ENCODE data around the gene STAB2. TPM values are rescaled to one million over a fixed set of nuclear protein-coding genes. Genes with fewer than 3 reads are reported as not detected.

STAB2 gene
- total RNA-seq, 4 donors from 2014 or later: 0.53 to 0.83 (median 0.69) TPM

- Histone ChIP-seq H3K27me3 (no peaks in the 10 kb centered on the region), H3K9me3 (no peaks in the 10 kb centered on the region), H3K4me1 (peaks cover 0 to 19% (median 3%) of the 10 kb centered on the region in 4 donors), H3K4me3 (no peak overlapping the region), H3K27ac (peak overlapping the region in 2 of 4 donors; percentile 28 to 66), H3K36me3 (no peaks in the 10 kb centered on the region)
- no peak for TF ChIP-seq CTCF (IDR thresholded peaks at IDR 0.05)
- peak in 1 of 2 donors; percentile 27 for TF ChIP-seq POLR2A (IDR thresholded peaks at IDR 0.05)
- no peak for DNase-seq
These were observed 67.7 kb downstream of the STAB2 start for GRCh38 chr12:103654816-103655215.

- DNase-seq: no peak
- H3K36me3 ChIP-seq: no peaks in the 10 kb centered on the region
- peaks cover 0 to 19% (median 3%) of the 10 kb centered on the region in 4 donors for H3K4me1 ChIP-seq
- TF ChIP-seq CTCF (IDR thresholded peaks at IDR 0.05) (no peak), POLR2A (IDR thresholded peaks at IDR 0.05) (no peak)
- H3K4me3 ChIP-seq: no peak overlapping the region
- no peak overlapping the region for H3K27ac ChIP-seq
- H3K9me3 ChIP-seq: no peaks in the 10 kb centered on the region
- no peaks in the 10 kb centered on the region for H3K27me3 ChIP-seq
These were observed 69.2 kb downstream of the STAB2 start for GRCh38 chr12:103656291-103656690.

GRCh38 chr12:103657331-103657730 lies 70.3 kb downstream of the STAB2 start:
- H3K9me3 ChIP-seq: no peaks in the 10 kb centered on the region
- H3K4me1 ChIP-seq: peaks cover 0 to 14% (median 3%) of the 10 kb centered on the region in 4 donors
- H3K4me3 ChIP-seq: no peak overlapping the region
- H3K27ac ChIP-seq: no peak overlapping the region
- no peak for TF ChIP-seq POLR2A (IDR thresholded peaks at IDR 0.05)
- H3K36me3 ChIP-seq: no peaks in the 10 kb centered on the region
- no peaks in the 10 kb centered on the region for H3K27me3 ChIP-seq
- no peak for DNase-seq

DNA sequence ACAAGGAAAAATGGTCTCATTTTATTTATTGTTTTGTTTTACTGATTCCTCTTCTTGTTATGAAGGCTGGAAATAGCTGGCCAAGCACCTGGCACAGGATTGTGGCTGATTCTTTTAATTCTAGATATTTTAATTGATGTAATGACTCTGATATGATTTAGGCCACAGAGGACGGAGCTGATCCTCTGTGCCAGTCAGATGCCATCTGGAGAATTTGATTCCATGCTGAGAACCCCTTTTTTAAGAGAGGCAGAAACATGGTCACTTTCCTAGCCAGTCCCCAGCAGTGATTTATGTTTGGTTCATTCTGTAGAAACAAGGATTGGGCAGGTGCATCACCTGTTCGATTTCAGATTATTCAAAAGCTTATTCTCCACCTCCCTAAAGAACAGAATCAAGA lies 77.6 kb downstream of the STAB2 start:
- no peaks in the 10 kb centered on the region for H3K4me1 ChIP-seq
- no peak for DNase-seq
- no peaks in the 10 kb centered on the region for H3K9me3 ChIP-seq
- no peaks in the 10 kb centered on the region for H3K27me3 ChIP-seq
- H3K4me3 ChIP-seq: no peak overlapping the region
- no peak overlapping the region for H3K27ac ChIP-seq
- no peaks in the 10 kb centered on the region for H3K36me3 ChIP-seq
- TF ChIP-seq POLR2A (IDR thresholded peaks at IDR 0.05) (no peak), CTCF (IDR thresholded peaks at IDR 0.05) (no peak)

- TF ChIP-seq POLR2A (IDR thresholded peaks at IDR 0.05) (no peak), CTCF (IDR thresholded peaks at IDR 0.05) (no peak)
- no peak for DNase-seq
- no peaks in the 10 kb centered on the region for H3K9me3 ChIP-seq
- H3K36me3 ChIP-seq: no peaks in the 10 kb centered on the region
- no peaks in the 10 kb centered on the region for H3K4me1 ChIP-seq
- no peak overlapping the region for H3K4me3 ChIP-seq
- no peaks in the 10 kb centered on the region for H3K27me3 ChIP-seq
- H3K27ac ChIP-seq: no peak overlapping the region
These were observed 78.9 kb downstream of the STAB2 start for GRCh38 chr12:103665971-103666370.

DNA sequence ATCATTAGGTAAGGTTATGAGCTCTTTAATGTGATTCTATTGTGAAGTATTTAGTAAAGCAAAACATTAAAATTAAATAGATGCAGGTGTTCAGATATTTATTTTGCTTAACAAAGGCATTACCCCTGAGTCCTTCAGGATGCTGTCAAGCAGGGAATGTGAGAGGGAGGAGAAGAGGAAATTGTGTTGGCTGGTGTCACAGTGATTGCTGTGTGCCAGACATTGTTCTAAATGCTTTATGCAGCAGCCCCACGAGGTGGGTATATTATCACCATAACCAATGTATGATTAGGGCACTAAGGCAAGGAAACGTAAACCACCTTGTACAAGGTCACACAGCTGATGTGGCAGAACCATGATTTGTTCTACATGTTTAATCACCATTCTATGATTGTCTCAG lies 80.1 kb downstream of the STAB2 start:
- Histone ChIP-seq H3K4me3 (no peak overlapping the region), H3K27me3 (no peaks in the 10 kb centered on the region), H3K4me1 (peaks cover 0 to 3% (median 1%) of the 10 kb centered on the region in 4 donors), H3K27ac (no peak overlapping the region), H3K36me3 (no peaks in the 10 kb centered on the region), H3K9me3 (no peaks in the 10 kb centered on the region)
- TF ChIP-seq CTCF (IDR thresholded peaks at IDR 0.05) (no peak), POLR2A (IDR thresholded peaks at IDR 0.05) (no peak)
- DNase-seq: no peak
